ENCODE data around the gene PYGO2.
"Not testable (repeated sequence)": the region's sequence is repeated elsewhere in the genome, so short reads cannot be mapped to it uniquely, and the experiment has no call there.

Gene PYGO2

GRCh38 chr1:154940213-154940560 lies 21.4 kb downstream of the PYGO2 start:
- DNase-seq = no peak

- DNase-seq = no peak
Measured at GRCh38 chr1:154938604-154939399, 22.8 kb downstream of the PYGO2 start.

- no peak for DNase-seq
Measured at GRCh38 chr1:154937988-154938386, 23.6 kb downstream of the PYGO2 start.

DNA sequence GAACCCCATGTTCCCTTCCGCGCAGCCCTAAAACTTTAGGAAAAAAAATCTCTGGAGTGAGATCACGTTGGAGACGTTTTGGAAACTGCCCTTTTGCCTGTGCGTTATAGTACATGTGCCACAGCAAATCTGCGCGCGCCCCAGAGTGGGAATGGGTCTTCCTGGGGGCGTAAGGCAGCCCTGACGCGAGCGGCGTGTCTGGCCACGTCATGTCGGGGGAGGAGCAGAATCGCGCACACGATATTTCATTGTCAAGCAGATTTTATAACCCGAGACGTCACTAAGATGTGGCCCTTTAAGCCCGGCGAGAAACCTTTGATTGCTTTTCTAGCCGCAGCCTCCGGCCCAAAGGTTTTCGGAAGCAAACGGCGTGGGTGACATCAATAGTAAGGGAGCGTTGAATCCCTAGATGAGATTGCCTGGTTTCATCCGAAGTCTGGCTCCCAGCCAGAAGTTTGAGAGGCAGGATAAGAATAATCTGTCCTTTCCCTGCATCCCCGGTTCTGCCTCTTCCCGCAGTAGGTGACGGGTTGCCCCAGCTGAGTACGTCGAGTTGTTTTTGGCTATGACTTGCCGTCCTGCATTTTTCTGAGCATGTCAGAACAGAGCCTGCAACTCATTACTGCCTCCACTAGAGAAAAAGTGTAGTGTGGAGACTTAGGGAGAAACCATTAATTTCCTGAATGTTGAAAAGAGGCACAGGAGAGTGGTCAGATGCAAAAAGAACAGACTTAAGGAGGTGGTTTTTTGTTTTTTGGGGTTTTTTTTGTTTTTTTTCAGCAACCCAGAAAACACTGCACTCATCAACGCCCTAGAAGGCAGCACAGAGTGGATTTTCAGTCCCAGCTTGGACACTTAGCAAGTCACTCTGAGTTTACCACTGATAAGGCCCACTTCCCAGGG lies 24.2 kb downstream of the PYGO2 start:
- peak in 1 of 2 experiments; percentile 94 for DNase-seq

GRCh38 chr1:154936555-154937084 lies 25.0 kb downstream of the PYGO2 start, which contains the start of gene PMVK:
TSS of gene PMVK (minus strand) at chr1:154936719. CDS start at chr1:154936685, 34 bp downstream.
- DNase-seq = peak; percentile 97 to 99

DNA sequence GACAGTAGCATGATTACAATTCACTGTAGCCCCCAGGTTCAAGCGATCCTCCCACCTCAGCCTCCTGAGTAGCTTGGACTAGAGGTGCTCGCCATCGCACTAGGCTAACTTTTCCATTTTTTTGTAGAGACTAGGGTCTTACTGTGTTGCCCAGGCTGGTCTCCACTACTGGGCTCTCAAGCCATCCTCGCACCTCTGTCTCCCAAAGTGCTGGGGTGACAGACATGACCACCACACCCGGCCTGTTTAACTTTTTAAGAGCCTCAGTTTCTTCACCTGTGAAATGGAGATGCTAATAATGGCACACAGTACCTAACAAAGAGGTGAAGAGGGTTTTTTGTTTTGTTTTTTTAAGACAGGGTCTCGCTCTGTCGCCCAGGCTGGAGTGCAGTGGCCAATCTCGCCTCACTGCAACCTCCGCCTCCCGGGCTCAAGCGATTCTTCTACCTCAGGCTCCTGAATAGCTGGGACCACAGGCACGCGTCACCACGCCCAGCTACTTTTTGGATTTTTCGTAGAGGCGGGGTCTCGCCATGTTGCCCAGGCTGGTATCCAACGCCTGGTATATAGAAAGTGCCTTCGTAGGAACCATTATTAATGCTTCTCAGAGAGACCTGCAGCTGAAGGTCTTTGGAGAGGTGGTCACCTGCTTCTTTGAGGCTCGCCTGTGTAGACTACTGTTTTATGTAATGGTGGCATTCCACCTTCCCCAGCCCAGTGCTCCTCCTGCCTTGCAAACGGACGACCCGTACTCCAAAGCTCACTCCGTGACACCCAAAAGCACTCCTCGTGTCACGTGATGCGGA lies 25.6 kb downstream of the PYGO2 start:
- DNase-seq = no peak

DNA sequence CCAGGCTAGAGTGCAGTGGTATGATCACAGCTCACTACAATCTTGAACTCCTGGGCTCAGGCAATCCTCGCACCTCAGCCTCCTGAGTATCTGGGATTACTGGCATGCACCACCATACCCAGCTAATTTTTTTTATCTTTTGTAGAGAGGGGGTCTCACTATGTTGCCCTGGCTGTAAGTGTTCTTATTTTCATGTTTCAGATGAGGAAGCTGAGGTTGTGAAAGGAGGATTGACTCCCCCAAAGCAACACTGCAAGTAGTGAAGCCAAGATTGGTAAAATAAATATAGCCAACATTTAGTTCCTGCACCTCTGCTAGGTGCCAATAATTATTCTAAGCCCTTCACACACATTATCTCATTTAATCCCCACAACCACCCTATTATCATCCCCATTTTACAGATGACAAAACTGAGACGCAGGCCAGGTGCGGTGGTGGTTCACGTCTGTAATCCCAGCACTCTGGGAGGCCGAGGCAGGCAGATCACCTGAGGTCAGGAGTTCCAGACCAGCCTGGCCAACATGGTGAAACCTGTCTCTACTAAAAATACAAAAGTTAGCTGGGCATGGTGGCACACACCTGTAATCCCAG lies 27.1 kb downstream of the PYGO2 start:
- no peak for DNase-seq

DNA sequence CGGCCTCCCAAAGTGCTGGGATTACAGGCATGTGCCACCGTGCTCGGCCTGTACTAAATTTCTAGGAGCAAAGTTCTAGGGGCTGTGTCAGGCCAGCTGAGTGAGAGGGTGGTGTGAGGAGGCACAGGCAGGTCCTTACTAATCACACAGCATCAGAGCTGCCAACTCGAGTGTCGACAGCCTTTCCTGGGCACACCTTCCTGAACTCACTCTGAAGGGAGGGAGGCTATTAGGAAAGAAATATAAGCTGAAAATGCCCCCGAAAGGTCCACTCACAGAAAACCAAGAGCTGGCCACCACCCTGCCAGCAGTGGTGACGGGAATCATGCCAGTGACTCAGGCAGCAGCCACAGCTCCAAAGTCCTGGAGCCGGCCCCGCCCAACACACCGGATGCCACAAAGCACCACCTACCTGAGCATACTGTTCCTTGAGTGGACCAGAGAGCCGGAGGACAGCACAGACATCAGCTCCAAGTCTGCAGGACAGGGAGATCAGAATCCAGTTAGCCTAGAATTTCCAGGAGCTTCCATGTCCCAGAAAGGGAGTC lies 29.6 kb downstream of the PYGO2 start:
- DNase-seq = no peak

GRCh38 chr1:154926201-154926600 lies 35.4 kb downstream of the PYGO2 start:
- no peak for DNase-seq

DNA sequence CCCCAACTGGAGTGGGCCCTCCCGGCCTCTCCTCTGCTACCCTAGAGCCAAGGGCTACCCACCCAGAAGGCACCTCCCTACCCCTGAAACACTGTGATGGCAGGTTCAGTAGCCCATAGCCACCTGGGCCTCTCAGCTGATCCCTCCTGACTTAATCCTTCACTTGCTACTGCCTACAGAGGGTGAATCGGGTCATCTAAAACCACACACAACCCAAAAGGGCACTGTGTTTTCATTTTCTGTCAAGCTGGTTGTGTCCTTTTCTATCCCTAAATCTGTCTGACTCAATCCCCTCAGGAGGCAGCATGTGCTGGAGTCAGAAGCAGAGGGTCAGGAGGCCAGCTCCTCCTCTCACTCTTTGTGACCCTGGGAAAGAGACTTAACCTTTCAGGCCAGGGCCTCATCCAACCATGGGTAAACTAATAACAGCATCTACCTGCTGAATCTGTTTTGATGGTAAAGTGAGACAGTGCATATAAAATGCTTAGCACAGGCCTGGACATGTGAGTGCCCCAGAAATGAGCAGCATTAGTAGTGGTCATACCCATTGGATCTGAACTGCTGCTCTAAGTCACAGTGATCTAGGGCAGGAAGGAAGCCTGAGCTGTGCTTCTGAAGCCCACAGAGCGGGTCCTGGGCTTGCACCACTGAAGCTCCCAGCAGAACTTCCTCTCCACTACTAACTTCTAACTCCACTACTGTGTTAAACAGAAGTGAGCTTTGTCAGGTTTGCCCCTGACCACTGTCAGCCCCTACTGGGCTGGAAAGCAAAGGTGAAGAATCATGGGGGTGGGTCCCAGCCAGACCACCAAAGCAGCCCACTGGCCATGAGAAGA lies 36.0 kb downstream of the PYGO2 start:
- DNase-seq = no peak

DNA sequence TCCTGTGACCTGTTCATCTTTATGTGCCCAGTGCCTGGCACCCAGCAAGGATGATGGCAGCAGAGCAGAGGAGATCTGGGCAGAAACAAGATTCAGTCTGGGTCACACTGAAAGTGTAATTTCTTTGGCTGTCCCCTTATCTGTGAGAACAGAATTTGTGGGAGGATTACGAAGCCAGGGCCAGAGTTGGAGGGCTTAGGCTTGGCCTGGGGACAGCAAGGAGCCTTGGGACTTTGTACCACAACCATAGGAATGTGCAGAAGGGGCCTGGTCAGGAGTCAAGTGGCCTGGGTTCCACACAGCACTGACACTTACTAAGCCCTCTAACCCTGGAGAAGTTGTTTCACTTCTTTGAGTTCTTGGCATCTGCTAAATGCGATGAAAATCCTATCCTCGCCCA lies 37.9 kb downstream of the PYGO2 start:
- DNase-seq = no peak

DNA sequence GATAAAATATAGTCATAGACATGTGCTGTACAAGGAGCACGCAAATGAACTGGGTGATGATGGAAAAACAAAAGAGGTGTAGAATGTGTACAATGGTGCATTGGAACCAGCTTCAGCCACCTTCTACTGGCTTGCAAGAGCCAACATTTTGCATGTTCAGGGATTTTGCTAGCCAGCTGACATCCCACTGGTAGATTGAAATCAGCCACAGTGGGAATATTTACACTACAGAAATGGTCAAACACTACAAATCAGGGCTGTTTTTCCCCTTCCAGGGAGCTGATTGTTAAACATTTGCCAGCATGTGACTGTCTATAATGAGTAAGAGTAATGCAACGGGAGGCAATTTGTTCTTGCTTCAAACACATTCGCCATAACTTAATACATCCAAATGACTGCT lies 48.3 kb downstream of the PYGO2 start:
- no peak for DNase-seq

GRCh38 chr1:154912755-154913154 lies 48.8 kb downstream of the PYGO2 start:
- DNase-seq = no peak

DNA sequence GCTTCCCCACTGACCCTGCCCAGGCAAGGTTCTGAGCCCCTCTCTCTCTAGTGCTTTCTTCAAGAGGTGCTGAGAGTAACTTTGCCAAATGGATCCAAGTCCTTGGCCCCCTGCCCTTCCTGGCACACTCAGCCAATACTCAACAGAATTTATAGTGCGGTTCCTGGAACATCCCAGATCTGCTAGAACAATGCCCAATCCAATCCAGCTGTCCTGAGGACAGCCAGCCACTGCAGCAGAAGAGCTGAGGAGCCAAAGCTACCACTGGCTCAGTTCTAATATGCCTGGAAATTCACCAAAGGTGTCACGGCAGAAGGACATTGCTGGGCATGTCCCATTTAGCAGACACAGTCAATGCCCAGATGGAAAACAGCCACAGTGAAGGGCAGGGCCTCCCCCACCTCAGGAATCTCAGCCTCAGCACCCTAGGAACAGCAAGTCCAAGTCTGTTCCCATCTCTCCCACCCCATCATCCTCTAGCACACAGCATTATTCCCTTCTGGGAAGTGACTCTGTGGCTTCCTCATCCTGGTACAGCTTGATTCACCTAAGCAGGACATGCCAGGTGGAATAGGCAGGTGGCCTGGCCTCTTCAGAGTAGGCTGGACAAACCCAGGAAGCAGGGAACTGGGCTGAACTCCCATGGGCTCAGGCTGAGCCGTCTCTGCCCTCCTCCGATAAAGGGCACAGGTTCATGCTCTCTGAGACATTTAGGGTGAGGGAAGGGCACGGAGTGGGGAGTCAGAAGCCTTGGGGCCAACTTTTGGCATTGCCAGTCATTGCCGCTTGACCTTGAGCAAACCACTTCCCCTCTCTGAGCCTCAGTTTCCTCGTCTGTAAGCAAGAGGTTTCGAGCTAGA lies 49.7 kb downstream of the PYGO2 start:
- DNase-seq = no peak

- DNase-seq = no peak
Measured at GRCh38 chr1:154910851-154911250, 50.7 kb downstream of the PYGO2 start.

- no peak for DNase-seq
Measured at GRCh38 chr1:154908937-154909336, 52.6 kb downstream of the PYGO2 start.

- DNase-seq = not testable (repeated sequence)
Measured at GRCh38 chr1:154908129-154908528, 53.5 kb downstream of the PYGO2 start.

Data from NCI-H187 (cell line).